SK-N-SH treated with all-trans-retinoic acid at 6 μM for 48 hours (cell line): ENCODE data around the gene PDCD11.

Source experiments
- ARNTL ChIP-seq: fragments of 450-650 bp; formaldehyde crosslinking; IDR thresholded peaks from 2 replicates; pipeline ENCODE4 v1.5.0; 2020; ENCODE audit warnings: low read depth, mild to moderate bottlenecking, moderate library complexity, borderline replicate concordance
- CSDC2 ChIP-seq: fragments of 250-450 bp; sonication (Bioruptor Pico); IDR thresholded peaks from 2 replicates; pipeline ENCODE4 v1.5.0; 2020; ENCODE audit warnings: mild to moderate bottlenecking, moderate library complexity
- CSRNP3 ChIP-seq: fragments of 250-450 bp; sonication (Bioruptor Pico); IDR thresholded peaks from 2 replicates; pipeline ENCODE4 v1.5.1; 2021; ENCODE audit warnings: mild to moderate bottlenecking, moderate library complexity
- ESRRG ChIP-seq: fragments of 250-450 bp; sonication (Bioruptor Pico); IDR thresholded peaks from 2 replicates; pipeline ENCODE4 v1.6.1; 2021; ENCODE audit warnings: mild to moderate bottlenecking
- GLIS3 ChIP-seq: fragments of 250-450 bp; sonication (Bioruptor Pico); IDR thresholded peaks from 2 replicates; pipeline ENCODE4 v1.5.0; 2020; ENCODE audit warnings: mild to moderate bottlenecking, moderate library complexity
- PATZ1 ChIP-seq: fragments of 250-450 bp; sonication (Bioruptor Pico); IDR thresholded peaks from 2 replicates; pipeline ENCODE4 v1.8.0; 2020; ENCODE audit warnings: mild to moderate bottlenecking, moderate library complexity, borderline replicate concordance
- PPARA ChIP-seq: fragments of 250-450 bp; sonication (Bioruptor Pico); IDR thresholded peaks from 2 replicates; pipeline ENCODE4 v1.5.0; 2020; ENCODE audit warnings: mild to moderate bottlenecking, borderline replicate concordance
- RARB ChIP-seq: fragments of 250-450 bp; sonication (Bioruptor Pico); IDR thresholded peaks from 2 replicates; pipeline ENCODE4 v1.8.0; 2021; ENCODE audit warnings: mild to moderate bottlenecking, moderate library complexity
- ZFP3 ChIP-seq: fragments of 250-450 bp; sonication (Bioruptor Pico); IDR thresholded peaks from 2 replicates; pipeline ENCODE4 v1.5.0; 2020; ENCODE audit warnings: mild to moderate bottlenecking, moderate library complexity
- ZFP30 ChIP-seq: fragments of 450-650 bp; formaldehyde crosslinking; IDR thresholded peaks from 2 replicates; pipeline ENCODE4 v1.5.0; 2022; ENCODE audit warnings: mild to moderate bottlenecking, moderate library complexity
- ZNF565 ChIP-seq: fragments of 450-650 bp; formaldehyde crosslinking; conservative IDR thresholded peaks from 2 replicates; pipeline ENCODE4 v1.5.0; 2020; ENCODE audit warnings: low read depth, mild to moderate bottlenecking, moderate library complexity

- TF ChIP-seq ESRRG (CRISPR knock-in tag): no peak
- no peak for TF ChIP-seq RARB (CRISPR knock-in tag)
- TF ChIP-seq GLIS3: no peak
- TF ChIP-seq PPARA (CRISPR knock-in tag): no peak
- no peak for TF ChIP-seq ZNF565
- no peak for TF ChIP-seq ZFP30 (CRISPR knock-in tag)
- no peak for TF ChIP-seq CSRNP3
- TF ChIP-seq CSDC2: no peak
- no peak for TF ChIP-seq ARNTL
- TF ChIP-seq ZFP3 (CRISPR knock-in tag): no peak
- TF ChIP-seq PATZ1 (CRISPR knock-in tag): no peak
Measured at GRCh38 chr10:103397191-103397825, 882 bp downstream of the PDCD11 start.
